ENCODE data around the gene SLC66A1. TPM values are rescaled to one million over a fixed set of nuclear protein-coding genes. Genes with fewer than 3 reads are reported as not detected.

The SLC66A1 gene
- total RNA-seq, 1 experiment from 2014 or later, result 22.5 TPM

DNA sequence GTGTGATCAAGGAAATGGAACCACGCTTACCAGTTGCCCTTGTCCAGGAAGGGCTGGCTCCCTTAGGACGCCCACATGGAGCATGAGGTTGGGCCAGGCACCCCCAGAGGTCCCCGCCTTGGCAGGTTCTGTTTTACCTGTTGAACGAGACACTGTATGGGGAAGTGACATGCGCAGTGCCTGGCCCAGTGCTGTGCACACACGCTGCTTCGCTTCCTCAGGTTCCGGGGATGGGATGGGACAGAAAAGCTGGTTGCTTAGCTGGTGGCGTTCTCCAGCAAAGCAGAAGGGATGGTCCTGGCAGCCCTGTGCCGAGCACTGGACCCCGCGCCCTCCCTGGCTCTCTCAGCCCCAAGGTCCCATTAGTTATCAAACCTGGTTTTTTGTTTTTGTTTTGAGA lies 20.7 kb downstream of the SLC66A1 start:
- Histone ChIP-seq H3K4me2 (ENCODE audit: insufficient read depth, insufficient read length, low read length) (no peak overlapping the region), H3K23me2 (ENCODE audit: insufficient read length, low read depth, low read length, poor library complexity, severe bottlenecking) (no peaks in the 10 kb centered on the region), H2BK5ac (ENCODE audit: insufficient read length, low read length) (no peak overlapping the region), H3K9me3 (ENCODE audit: control insufficient read depth, low read depth, low read length) (no peaks in the 10 kb centered on the region), H4K20me1 (ENCODE audit: control insufficient read depth, insufficient read depth, insufficient read length) (no peaks in the 10 kb centered on the region), H3T11ph (ENCODE audit: low read length) (no peak overlapping the region), H2AK5ac (ENCODE audit: insufficient read length, low read length) (no peak overlapping the region), H3K79me2 (ENCODE audit: insufficient read depth, low read length) (no peaks in the 10 kb centered on the region), H2BK120ac (ENCODE audit: low read depth, low read length, poor library complexity, severe bottlenecking) (no peak overlapping the region), H3K56ac (ENCODE audit: insufficient read length, low read depth, low read length) (no peak overlapping the region), H3K27me3 (ENCODE audit: insufficient read depth, low read length) (no peaks in the 10 kb centered on the region), H3K18ac (ENCODE audit: insufficient read length, low read depth, low read length) (no peak overlapping the region), H3K27ac (ENCODE audit: insufficient read length, low read depth, low read length) (no peak overlapping the region), H2AFZ (ENCODE audit: low read length) (no peak overlapping the region), H3K79me1 (ENCODE audit: insufficient read depth, low read depth, low read length, poor library complexity, severe bottlenecking) (no peaks in the 10 kb centered on the region), H3K14ac (ENCODE audit: insufficient read depth, low read length) (no peak overlapping the region), H3K23ac (ENCODE audit: insufficient read length, low read depth, low read length) (no peak overlapping the region), H3K9ac (ENCODE audit: extremely low read depth, insufficient read length, low read length) (no peak overlapping the region), H3K4ac (ENCODE audit: low read depth, low read length) (no peak overlapping the region), H3K4me1 (ENCODE audit: insufficient read depth, low read length) (no peaks in the 10 kb centered on the region), H4K91ac (ENCODE audit: insufficient read length, low read depth, low read length) (no peak overlapping the region), H4K8ac (replicated peaks; ENCODE audit: insufficient read length, low read depth, low read length) (no peak overlapping the region), H2BK15ac (ENCODE audit: low read depth, low read length) (no peak overlapping the region), H2BK20ac (ENCODE audit: low read depth, low read length, poor library complexity, severe bottlenecking) (no peak overlapping the region), H4K5ac (ENCODE audit: insufficient read length, low read depth, low read length) (no peak overlapping the region), H2BK12ac (ENCODE audit: insufficient read length, low read depth, low read length) (no peak overlapping the region)
- H3K4me3 Mint-ChIP-seq, result no peak overlapping the region
- WGBS (ENCODE audit: extremely low coverage, insufficient read length, low lambda C conversion rate), result no CpG with 5 or more reads among the region's 12 CpGs
- no peak for TF ChIP-seq CTCF (conservative IDR thresholded peaks at IDR 0.05)
- no peaks in the 10 kb centered on the region; the same call in 1 of the 2 replicates for H3K27me3 Mint-ChIP-seq (ENCODE audit: low read depth)
- no peak overlapping the region for H3K27ac Mint-ChIP-seq
- H3K4me1 Mint-ChIP-seq, result peaks cover 3 to 5% of the 10 kb centered on the region in 2 experiments
- H3K36me3 Mint-ChIP-seq (ENCODE audit: insufficient read depth in 1 of 3, low read depth in 3 of 3), result peaks cover 3 to 5% (median 4%) of the 10 kb centered on the region in 3 experiments
- DNase-seq, result no peak
- no peaks in the 10 kb centered on the region for H3K9me3 Mint-ChIP-seq
